ENCODE results near the gene MAPKAP1.
A peak's percentile ranks its signal among the peaks of the same experiment; 100 is the strongest.

The MAPKAP1 gene

DNA sequence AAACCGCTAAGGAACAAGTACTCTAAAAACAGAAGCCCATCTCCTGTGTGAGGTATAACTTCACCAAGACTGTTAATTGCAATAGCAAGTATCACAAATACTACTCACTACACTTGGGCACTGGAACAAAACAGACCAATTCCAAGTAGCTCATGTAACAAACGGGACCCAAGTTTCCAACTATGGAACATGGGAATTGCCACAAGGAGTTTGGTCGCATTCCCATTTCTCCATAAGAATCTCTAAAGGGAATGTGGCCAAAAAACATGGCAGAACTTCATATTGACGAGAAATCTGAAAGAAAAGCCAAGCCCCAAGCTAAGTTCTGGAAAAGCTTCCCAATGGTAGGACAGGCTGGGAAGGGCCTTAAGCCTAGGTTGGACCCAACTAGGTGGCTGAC lies 162.5 kb downstream of the MAPKAP1 start:
- H3K4me3 ChIP-seq: no peak overlapping the region
- H3K9me3 ChIP-seq: no peaks in the 10 kb centered on the region
- no peaks in the 10 kb centered on the region for H3K36me3 ChIP-seq (replicated peaks)
- peaks cover 8% of the 10 kb centered on the region; the same call in 1 of the 2 replicates for H3K4me1 ChIP-seq
- no peak for DNase-seq (ENCODE audit: low spot score in 2 of 2)
- in situ Hi-C loops (cut with MboI; ENCODE audit: low sequenced_read_pairs): no loop called here
- no peaks in the 10 kb centered on the region for H3K27me3 ChIP-seq (ENCODE audit: low read depth)

DNA sequence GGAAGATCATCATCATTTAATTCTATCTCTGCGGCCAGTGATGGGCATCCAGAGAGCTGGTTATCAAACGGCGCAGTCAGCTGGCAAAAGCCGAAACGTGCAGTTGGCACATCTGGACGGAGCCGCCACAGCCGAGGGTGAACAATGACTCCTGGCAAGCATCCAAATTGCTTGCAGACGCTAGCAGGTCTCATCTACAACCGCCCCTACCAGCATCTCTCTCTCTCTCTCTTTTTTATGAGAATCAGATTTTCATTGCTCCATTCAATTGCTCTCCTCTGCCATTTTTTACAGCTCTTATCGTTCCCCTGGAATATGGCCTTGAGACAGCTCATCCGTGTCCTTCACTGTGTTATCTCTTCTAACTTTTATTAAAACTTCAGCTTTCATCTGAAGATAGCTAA lies 165.2 kb downstream of the MAPKAP1 start:
- peaks cover 16% of the 10 kb centered on the region; the same call in 1 of the 2 replicates for H3K4me1 ChIP-seq
- no peaks in the 10 kb centered on the region for H3K36me3 ChIP-seq (replicated peaks)
- H3K4me3 ChIP-seq: no peak overlapping the region
- no peaks in the 10 kb centered on the region for H3K27me3 ChIP-seq (ENCODE audit: low read depth)
- no peaks in the 10 kb centered on the region for H3K9me3 ChIP-seq
- in situ Hi-C loops (cut with MboI; ENCODE audit: low sequenced_read_pairs): no loop called here
- DNase-seq (ENCODE audit: low spot score in 2 of 2): peak in 1 of 2 experiments; percentile 27

DNA sequence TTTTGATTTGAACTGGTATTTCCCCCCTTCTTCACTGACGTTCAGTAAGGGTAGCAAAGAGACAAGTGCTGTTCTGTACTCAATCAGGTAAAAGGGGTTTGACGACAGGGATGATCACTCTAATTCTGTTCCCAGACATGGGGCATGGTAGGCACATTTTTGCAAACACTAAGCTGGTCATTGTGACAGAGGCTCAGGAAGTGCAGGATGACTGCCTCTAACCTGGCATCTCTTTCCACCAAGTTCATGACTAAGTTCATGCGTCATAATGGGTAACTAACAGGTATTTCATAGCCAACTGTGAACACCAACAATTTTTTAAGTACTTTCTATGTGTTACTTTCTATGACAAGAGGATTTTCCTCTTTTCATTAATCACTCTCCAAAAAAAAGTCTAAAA lies 166.5 kb downstream of the MAPKAP1 start:
- Histone ChIP-seq H3K27me3 (ENCODE audit: low read depth) (no peaks in the 10 kb centered on the region), H3K9me3 (no peaks in the 10 kb centered on the region), H3K36me3 (replicated peaks) (no peaks in the 10 kb centered on the region), H3K4me3 (no peak overlapping the region), H3K4me1 (peaks cover 16% of the 10 kb centered on the region; the same call in 1 of the 2 replicates)
- in situ Hi-C loops (cut with MboI; ENCODE audit: low sequenced_read_pairs): no loop called here
- DNase-seq (ENCODE audit: low spot score in 2 of 2): no peak

DNA sequence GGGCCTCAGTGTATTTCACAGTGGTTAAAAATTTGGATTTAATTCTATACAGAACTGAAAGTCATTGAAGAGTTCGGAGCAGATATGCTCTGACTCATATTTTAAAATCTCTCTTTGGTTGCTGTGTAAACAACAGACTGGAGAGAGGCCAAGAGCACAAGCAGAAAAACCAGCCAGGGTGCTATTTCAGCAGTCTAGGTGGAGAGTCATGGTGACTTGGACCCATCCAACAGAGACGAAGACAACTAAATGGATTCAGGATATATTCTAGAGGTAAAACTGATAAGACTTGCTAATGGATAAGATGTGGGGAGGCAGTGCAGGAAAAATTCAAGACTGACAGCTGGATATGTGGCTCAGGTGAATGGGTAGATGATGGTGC lies 168.9 kb downstream of the MAPKAP1 start:
- Histone ChIP-seq H3K27me3 (ENCODE audit: low read depth) (no peaks in the 10 kb centered on the region), H3K9me3 (no peaks in the 10 kb centered on the region), H3K36me3 (replicated peaks) (no peaks in the 10 kb centered on the region), H3K4me3 (no peak overlapping the region), H3K4me1 (peaks cover 16% of the 10 kb centered on the region; the same call in 1 of the 2 replicates)
- no peak for DNase-seq (ENCODE audit: low spot score in 2 of 2)
- in situ Hi-C loops (cut with MboI; ENCODE audit: low sequenced_read_pairs): no loop called here

DNA sequence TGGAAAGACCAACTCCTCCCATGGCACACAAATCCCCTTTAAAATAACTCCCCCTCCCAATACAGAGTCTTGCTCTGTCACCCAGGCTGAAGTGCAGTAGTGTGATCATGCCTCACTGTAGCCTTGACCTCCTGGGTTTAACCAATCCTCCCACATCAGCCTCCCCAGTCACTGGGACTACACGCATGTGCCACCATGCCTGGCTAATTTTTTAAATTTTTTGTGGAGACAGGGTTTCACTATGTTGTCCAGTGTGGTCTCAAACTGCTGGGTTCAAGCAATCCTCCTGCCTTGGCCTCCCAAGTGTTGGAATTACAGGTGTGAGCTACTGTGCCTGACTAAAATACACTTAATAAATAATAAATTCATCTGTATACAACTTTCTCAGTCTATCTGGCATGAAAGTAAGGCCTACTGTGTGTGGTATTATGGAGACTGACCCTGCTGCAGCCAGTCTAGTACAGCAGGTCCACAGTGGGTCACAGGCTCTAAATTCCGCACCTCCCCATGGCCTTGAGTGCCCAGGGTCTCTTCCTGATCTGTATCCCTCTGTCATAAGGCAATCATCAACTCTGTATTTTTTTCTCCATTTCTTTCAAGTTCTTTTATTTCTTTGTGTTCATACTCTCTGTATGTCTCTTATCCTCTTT lies 169.4 kb downstream of the MAPKAP1 start:
- H3K9me3 ChIP-seq: no peaks in the 10 kb centered on the region
- DNase-seq (ENCODE audit: low spot score in 2 of 2): no peak
- in situ Hi-C loops (cut with MboI; ENCODE audit: low sequenced_read_pairs): no loop called here
- H3K27me3 ChIP-seq (ENCODE audit: low read depth): no peaks in the 10 kb centered on the region
- peaks cover 16% of the 10 kb centered on the region; the same call in 1 of the 2 replicates for H3K4me1 ChIP-seq
- no peaks in the 10 kb centered on the region for H3K36me3 ChIP-seq (replicated peaks)
- H3K4me3 ChIP-seq: no peak overlapping the region

DNA sequence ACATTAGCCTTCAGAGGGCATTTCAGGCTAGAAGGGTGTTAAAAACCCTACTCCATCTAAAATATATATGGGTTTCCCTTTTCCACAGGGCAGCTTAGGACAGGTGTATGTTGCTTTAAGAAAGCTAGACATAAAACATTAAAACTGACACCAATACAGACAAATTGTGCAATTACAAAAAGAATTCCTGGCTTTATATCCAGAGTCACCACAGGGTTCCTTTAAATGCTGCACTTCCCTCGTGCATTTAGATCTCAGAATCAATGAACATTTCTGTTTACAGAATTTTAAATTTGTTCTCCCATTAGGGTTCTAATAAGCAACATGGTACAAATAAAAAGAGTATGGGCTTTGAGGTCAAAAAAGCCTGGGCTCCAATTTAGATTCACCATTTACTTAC lies 170.2 kb downstream of the MAPKAP1 start:
- DNase-seq (ENCODE audit: low spot score in 2 of 2): no peak
- in situ Hi-C loops (cut with MboI; ENCODE audit: low sequenced_read_pairs): no loop called here
- H3K9me3 ChIP-seq: no peaks in the 10 kb centered on the region
- no peaks in the 10 kb centered on the region for H3K27me3 ChIP-seq (ENCODE audit: low read depth)
- H3K4me1 ChIP-seq: peaks cover 16% of the 10 kb centered on the region; the same call in 1 of the 2 replicates
- H3K36me3 ChIP-seq (replicated peaks): no peaks in the 10 kb centered on the region
- no peak overlapping the region for H3K4me3 ChIP-seq

DNA sequence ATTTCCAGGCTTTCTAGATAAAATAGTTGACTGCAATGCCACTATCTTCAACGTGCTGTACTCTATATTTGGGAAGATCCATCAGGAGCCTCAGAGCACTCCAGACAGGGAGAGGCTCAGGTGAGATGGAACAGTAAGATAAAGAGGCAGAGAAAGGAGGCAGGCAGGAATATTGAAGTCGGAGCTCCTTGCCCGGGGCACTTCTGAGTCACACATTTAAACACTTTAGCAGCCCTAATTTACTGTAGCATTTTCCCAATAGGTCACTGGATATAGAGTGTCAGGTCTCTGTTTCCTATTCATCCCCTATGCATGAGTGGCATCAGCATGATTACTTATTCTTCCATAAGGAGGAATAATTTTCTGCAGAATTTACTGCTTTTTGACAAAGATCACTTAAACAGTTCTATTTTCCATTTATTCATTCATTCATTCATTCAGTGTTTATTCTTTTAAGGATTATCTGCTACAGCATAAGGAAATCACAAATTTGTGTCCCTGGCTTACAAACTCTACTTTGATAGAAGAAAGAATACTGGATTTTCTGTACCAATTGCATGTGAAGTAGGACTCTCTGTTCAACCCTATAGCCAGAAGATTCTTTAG lies 170.7 kb downstream of the MAPKAP1 start:
- H3K36me3 ChIP-seq (replicated peaks): no peaks in the 10 kb centered on the region
- H3K9me3 ChIP-seq: no peaks in the 10 kb centered on the region
- no peaks in the 10 kb centered on the region for H3K27me3 ChIP-seq (ENCODE audit: low read depth)
- no peak overlapping the region for H3K4me3 ChIP-seq
- H3K4me1 ChIP-seq: peaks cover 16% of the 10 kb centered on the region; the same call in 1 of the 2 replicates
- in situ Hi-C loops (cut with MboI; ENCODE audit: low sequenced_read_pairs): no loop called here
- DNase-seq (ENCODE audit: low spot score in 2 of 2): no peak

DNA sequence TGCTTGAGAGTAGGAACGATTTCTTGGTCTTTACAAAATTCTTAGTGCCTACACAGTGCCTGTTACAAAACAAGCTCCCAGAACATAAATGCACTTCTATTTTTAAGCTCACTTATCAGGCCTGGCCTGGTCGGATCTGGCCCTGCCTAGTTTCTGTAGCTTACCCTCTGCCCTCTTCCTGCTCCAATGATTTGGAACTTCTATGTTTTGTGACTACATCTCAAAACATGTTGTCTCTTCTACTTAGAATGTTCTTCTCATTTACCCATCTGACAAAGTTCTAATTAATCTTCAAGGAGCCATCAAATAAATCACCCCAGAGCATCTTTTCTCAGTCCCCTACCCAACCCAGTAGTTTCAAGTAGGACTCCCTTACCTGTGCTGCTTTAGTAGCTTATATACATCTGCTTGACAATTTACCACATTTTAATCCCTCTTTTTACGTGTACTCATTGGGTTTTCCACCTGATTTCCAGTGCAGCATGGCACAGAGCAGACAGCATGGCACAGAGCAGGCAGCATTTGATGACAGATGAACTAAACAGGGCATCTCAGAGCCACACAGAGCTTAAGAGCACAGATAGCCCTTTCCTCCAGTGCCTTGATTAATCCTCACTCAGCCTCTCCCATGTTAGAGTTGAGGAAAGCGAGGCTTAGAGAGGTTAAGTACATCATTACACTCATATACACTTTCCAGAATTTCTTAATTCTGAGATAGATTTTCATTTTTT lies 171.9 kb downstream of the MAPKAP1 start:
- Histone ChIP-seq H3K4me3 (no peak overlapping the region), H3K27me3 (ENCODE audit: low read depth) (no peaks in the 10 kb centered on the region), H3K36me3 (replicated peaks) (no peaks in the 10 kb centered on the region), H3K4me1 (peaks cover 20% of the 10 kb centered on the region), H3K9me3 (no peaks in the 10 kb centered on the region)
- no peak for DNase-seq (ENCODE audit: low spot score in 2 of 2)
- in situ Hi-C loops (cut with MboI; ENCODE audit: low sequenced_read_pairs): no loop called here

DNA sequence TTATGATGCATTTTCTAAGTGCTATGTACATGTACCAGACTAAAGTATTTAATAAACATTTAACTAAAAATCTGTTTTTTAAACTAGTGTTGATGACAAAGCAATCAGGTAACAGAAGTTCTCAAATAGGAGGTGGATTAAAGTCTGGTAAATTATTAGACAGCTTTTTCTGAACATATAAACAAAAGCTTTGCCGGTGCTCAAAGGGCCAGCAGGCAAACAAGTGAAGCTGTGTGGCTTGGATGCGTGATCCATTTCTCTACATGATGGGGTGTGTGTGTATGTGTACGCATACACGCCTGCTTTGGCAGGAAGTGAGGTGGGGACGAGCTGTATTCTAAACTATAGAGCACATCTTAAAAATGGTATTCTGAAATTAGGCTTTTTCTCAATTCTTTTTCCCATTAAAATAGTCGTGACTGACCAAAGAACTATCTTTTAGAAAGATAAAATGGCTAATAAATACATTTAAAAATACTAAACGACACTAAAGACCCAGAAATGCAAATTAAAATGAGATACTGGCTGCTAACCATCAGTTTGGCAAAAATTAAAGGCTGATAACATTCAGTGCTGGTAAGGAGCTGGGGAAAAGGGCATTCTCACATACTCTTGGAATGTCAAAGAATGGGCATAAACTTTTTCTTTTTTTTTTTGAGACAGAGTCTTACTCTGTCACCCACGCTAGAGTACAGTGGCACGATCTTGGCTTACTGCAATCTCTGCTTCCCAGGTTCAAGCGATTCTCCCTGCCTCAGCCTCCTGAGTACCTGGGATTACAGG lies 174.0 kb downstream of the MAPKAP1 start:
- peaks cover 13% of the 10 kb centered on the region for H3K4me1 ChIP-seq
- no peaks in the 10 kb centered on the region for H3K36me3 ChIP-seq (replicated peaks)
- H3K4me3 ChIP-seq: no peak overlapping the region
- H3K27me3 ChIP-seq (ENCODE audit: low read depth): no peaks in the 10 kb centered on the region
- no peak for DNase-seq (ENCODE audit: low spot score in 2 of 2)
- in situ Hi-C loops (cut with MboI; ENCODE audit: low sequenced_read_pairs): no loop called here
- no peaks in the 10 kb centered on the region for H3K9me3 ChIP-seq

DNA sequence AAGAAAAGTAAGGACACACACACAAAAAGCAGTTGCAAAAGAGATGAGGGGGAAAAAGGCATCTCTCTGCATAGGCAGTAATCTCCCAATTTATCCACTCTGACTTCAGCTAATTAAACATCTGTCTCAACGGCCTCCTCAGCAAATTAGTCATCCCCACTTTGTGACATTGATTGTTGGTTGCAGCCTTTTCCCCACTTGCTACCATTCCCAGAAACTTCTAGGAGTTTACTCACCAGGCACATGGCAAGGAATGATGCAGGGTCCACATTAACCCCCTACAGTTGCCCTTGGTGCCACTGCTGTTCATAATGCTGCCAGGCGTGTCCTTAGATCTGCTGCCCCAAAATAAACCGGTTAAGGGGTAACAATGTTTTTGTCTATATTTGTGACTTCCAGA lies 174.6 kb downstream of the MAPKAP1 start:
- in situ Hi-C loops (cut with MboI; ENCODE audit: low sequenced_read_pairs): no loop called here
- Histone ChIP-seq H3K9me3 (no peaks in the 10 kb centered on the region), H3K36me3 (replicated peaks) (no peaks in the 10 kb centered on the region), H3K4me1 (peaks cover 13% of the 10 kb centered on the region), H3K4me3 (no peak overlapping the region), H3K27me3 (ENCODE audit: low read depth) (no peaks in the 10 kb centered on the region)
- DNase-seq (ENCODE audit: low spot score in 2 of 2): no peak

DNA sequence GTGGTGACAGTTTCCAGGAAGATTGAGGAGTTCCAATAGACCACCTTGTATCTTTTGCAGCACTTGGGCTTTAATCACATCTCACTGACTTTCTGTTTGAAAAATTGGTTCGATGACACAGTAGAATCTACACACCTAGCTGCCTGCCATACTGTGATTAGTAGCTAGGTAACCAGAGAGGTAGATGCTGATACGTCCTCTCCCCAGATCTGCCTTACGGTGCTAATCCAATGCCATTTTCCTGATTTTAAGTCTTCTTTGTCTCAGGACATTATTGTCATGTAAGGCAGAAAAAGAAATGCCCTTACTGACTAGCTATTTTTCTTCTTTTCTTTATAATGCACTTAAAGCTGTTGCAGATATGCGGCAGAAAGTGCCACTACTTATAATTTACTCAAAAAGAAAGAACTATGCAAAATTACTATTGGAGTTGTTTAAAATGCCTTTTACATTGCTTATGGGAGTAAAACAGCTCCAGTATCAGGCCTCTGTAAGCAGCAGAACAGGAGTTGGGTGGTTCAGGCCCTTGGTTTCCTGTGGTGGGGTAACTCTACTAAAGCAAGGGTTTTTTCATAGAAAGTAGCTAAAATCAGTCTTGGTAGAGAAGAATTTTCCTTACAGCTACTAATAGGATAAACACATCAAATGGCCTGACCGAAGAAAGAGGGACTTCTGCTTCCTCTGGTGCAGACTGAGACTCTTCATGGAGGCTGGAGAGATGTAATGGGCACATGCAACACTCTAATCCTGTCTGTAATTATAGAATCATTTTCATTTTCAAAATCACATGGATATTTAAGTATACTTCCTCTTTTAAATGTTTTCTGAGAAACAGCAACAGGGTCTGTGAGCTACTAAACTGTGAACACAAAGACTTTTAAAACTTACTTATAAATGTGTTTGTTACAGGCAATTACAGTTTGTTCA lies 177.2 kb downstream of the MAPKAP1 start:
- in situ Hi-C loops (cut with MboI; ENCODE audit: low sequenced_read_pairs): no loop called here
- Histone ChIP-seq H3K4me3 (no peak overlapping the region), H3K27me3 (ENCODE audit: low read depth) (no peaks in the 10 kb centered on the region), H3K4me1 (peaks cover 13% of the 10 kb centered on the region), H3K36me3 (replicated peaks) (no peaks in the 10 kb centered on the region), H3K9me3 (no peaks in the 10 kb centered on the region)
- DNase-seq (ENCODE audit: low spot score in 2 of 2): peak in 1 of 2 experiments; percentile 63

DNA sequence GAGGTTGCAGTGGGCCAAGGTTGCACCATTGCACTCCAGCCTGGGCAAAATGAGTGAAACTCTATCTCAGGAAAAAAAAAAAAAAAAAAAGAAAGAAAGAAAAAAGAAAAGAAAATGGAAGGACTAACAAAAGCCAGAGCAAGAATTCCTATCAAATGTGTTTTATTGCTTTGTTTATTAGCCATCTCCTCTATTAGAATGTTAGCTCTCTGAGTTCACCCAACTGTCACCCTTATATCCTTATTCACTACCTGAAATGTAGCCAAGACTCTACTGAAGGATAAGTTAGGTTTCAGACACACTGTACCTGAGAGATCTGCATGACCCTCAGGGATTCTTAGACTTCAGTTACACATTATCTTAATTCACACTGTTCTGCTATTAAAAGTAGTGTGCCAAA lies 177.9 kb downstream of the MAPKAP1 start:
- Histone ChIP-seq H3K4me3 (no peak overlapping the region), H3K4me1 (peaks cover 13% of the 10 kb centered on the region), H3K9me3 (no peaks in the 10 kb centered on the region), H3K36me3 (replicated peaks) (no peaks in the 10 kb centered on the region), H3K27me3 (ENCODE audit: low read depth) (no peaks in the 10 kb centered on the region)
- DNase-seq (ENCODE audit: low spot score in 2 of 2): no peak
- in situ Hi-C loops (cut with MboI; ENCODE audit: low sequenced_read_pairs): no loop called here

DNA sequence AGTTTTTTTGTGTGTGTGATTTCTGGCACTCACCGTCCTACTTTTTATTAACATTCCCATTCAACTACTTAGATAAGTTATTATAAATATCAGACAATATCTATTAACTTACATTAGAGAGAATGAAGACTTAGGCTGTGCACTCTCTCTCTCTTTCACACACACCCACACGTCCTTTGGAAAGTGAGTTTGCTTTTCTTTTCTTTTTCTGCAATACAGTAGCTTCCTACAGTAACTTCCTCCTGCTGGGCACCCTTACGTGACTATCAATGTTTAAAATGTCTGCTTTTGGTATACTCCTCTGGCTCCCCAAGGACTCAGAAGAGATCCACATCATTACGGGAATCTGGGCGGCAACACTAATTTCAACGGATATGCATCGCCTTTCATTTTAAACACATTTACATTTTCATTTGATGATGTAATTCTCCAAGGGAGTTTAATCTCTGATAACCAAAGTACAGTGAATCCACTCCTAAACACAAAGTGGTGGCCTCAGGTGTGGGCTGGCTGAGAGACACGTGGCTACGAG lies 179.5 kb downstream of the MAPKAP1 start:
- peaks cover 13% of the 10 kb centered on the region for H3K4me1 ChIP-seq
- no peak overlapping the region for H3K4me3 ChIP-seq
- in situ Hi-C loops (cut with MboI; ENCODE audit: low sequenced_read_pairs): no loop called here
- H3K36me3 ChIP-seq (replicated peaks): no peaks in the 10 kb centered on the region
- H3K27me3 ChIP-seq (ENCODE audit: low read depth): no peaks in the 10 kb centered on the region
- DNase-seq (ENCODE audit: low spot score in 2 of 2): no peak
- no peaks in the 10 kb centered on the region for H3K9me3 ChIP-seq
